Endothelial cell (in vitro differentiated cells): ENCODE results near the gene IL1RAPL2. TPM values are rescaled to one million over a fixed set of nuclear protein-coding genes. Genes with fewer than 3 reads are reported as not detected.

Source experiments
- DNase-seq: peaks from one replicate; pipeline ENCODE4 v3.0.0; 2021; ENCODE audit warnings: low spot score
- H3K27ac Mint-ChIP-seq: one replicate; pipeline ENCODE4 v1.8.0; 2021; ENCODE audit warnings: mixed read lengths, inconsistent platforms; ENCODE audit not compliant: unreplicated experiment
- H3K27me3 Mint-ChIP-seq: one replicate; pipeline ENCODE4 v1.8.0; 2021; ENCODE audit warnings: mild to moderate bottlenecking, moderate library complexity, mixed read lengths, inconsistent platforms; ENCODE audit not compliant: unreplicated experiment
- H3K36me3 Mint-ChIP-seq: one replicate; pipeline ENCODE4 v1.8.0; 2021; ENCODE audit warnings: mild to moderate bottlenecking, low read depth, mixed read lengths, inconsistent platforms; ENCODE audit not compliant: unreplicated experiment
- H3K4me1 Mint-ChIP-seq: one replicate; pipeline ENCODE4 v1.8.0; 2021; ENCODE audit warnings: mild to moderate bottlenecking, mixed read lengths, inconsistent platforms; ENCODE audit not compliant: unreplicated experiment
- H3K4me3 Mint-ChIP-seq: one replicate; pipeline ENCODE4 v1.8.0; 2021; ENCODE audit warnings: mild to moderate bottlenecking, mixed read lengths, inconsistent platforms; ENCODE audit not compliant: unreplicated experiment
- H3K9me3 Mint-ChIP-seq: one replicate; pipeline ENCODE4 v1.8.0; 2021; ENCODE audit warnings: mixed read lengths, inconsistent platforms; ENCODE audit not compliant: unreplicated experiment
- total RNA-seq: library from RNA; stranded (reverse); fragmentation: NEBNext Ultra II Directional; extraction: Animal tissue kit (Norgen Biotek cat#: 25700); gene quantifications from one replicate; pipeline ENCODE4 v1.2.1, GENCODE V29; 2021; ENCODE audit not compliant: unreplicated experiment
- TF ChIP-seq, protein P1 (sequence below): fragments of 200-600 bp; sonication (generic); IDR thresholded peaks from one replicate; pipeline ENCODE4 v1.5.0; 2021; ENCODE audit warnings: antibody characterized with exemption; ENCODE audit not compliant: unreplicated experiment

IL1RAPL2 gene
- total RNA-seq, 1 donor from 2014 or later: 0.51 TPM

DNA sequence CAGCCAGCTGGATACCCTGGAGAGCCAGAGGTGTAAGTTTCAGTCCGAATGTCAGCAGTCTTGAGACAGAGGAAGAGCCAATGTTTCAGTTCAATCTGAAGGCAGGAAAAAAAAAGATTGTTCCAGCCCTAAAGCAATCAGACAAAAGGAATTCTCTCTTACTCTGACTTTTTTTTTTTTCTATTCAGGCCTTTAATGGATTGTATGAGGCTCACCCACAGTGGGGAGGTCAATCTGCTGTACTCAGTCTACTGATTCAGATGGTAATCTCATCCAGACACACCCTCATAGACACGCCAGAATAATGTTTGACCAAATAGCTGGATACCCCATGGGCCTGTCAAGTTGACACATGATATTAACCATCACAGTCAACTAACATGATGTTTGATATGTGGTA, 602.6 kb downstream of the IL1RAPL2 start:
- Mint-ChIP-seq H3K4me3 (no peak overlapping the region), H3K27ac (no peak overlapping the region), H3K9me3 (no peaks in the 10 kb centered on the region), H3K27me3 (no peaks in the 10 kb centered on the region), H3K4me1 (no peaks in the 10 kb centered on the region), H3K36me3 (no peaks in the 10 kb centered on the region)
- no peak for DNase-seq
- TF ChIP-seq, protein P1, sequence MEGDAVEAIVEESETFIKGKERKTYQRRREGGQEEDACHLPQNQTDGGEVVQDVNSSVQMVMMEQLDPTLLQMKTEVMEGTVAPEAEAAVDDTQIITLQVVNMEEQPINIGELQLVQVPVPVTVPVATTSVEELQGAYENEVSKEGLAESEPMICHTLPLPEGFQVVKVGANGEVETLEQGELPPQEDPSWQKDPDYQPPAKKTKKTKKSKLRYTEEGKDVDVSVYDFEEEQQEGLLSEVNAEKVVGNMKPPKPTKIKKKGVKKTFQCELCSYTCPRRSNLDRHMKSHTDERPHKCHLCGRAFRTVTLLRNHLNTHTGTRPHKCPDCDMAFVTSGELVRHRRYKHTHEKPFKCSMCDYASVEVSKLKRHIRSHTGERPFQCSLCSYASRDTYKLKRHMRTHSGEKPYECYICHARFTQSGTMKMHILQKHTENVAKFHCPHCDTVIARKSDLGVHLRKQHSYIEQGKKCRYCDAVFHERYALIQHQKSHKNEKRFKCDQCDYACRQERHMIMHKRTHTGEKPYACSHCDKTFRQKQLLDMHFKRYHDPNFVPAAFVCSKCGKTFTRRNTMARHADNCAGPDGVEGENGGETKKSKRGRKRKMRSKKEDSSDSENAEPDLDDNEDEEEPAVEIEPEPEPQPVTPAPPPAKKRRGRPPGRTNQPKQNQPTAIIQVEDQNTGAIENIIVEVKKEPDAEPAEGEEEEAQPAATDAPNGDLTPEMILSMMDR: no peak

- H3K4me3 Mint-ChIP-seq: no peak overlapping the region
- TF ChIP-seq, protein P1: no peak
- H3K27ac Mint-ChIP-seq: no peak overlapping the region
- H3K36me3 Mint-ChIP-seq: no peaks in the 10 kb centered on the region
- H3K27me3 Mint-ChIP-seq: peaks cover 2% of the 10 kb centered on the region
- no peak for DNase-seq
- no peaks in the 10 kb centered on the region for H3K4me1 Mint-ChIP-seq
- peaks cover 4% of the 10 kb centered on the region for H3K9me3 Mint-ChIP-seq
Measured at GRCh38 chrX:105173071-105173470, 607.1 kb downstream of the IL1RAPL2 start.

DNA sequence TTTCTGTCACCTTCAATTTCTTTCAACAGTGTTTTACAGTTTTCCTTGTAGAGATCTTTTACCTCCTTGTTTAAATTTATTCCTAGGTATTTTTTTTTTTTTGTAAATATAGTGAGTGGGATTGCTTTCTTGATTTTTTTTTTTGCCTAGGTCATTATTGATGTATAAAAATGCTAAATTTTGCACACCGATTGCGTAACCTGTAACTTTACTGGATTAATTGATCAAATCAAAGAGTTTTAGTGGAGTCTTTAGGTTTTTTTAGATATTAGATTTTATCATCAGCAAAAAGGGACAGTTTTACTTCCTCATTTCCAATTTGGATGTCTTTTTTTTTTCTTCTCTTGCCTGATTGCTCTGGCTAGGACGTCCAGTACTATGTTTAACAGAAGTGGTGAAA, 613.6 kb downstream of the IL1RAPL2 start:
- no peak for DNase-seq
- Mint-ChIP-seq H3K27ac (no peak overlapping the region), H3K27me3 (no peaks in the 10 kb centered on the region), H3K4me1 (no peaks in the 10 kb centered on the region), H3K36me3 (no peaks in the 10 kb centered on the region), H3K4me3 (no peak overlapping the region), H3K9me3 (no peaks in the 10 kb centered on the region)
- TF ChIP-seq, protein P1: no peak

- Mint-ChIP-seq H3K9me3 (peaks cover 4% of the 10 kb centered on the region), H3K4me1 (no peaks in the 10 kb centered on the region), H3K36me3 (no peaks in the 10 kb centered on the region), H3K27ac (no peak overlapping the region), H3K27me3 (no peaks in the 10 kb centered on the region), H3K4me3 (no peak overlapping the region)
- no peak for DNase-seq
- TF ChIP-seq, protein P1: no peak
Measured at GRCh38 chrX:105189093-105189492, 623.1 kb downstream of the IL1RAPL2 start.

- Mint-ChIP-seq H3K27me3 (no peaks in the 10 kb centered on the region), H3K27ac (no peak overlapping the region), H3K36me3 (no peaks in the 10 kb centered on the region), H3K9me3 (peaks cover 4% of the 10 kb centered on the region), H3K4me1 (no peaks in the 10 kb centered on the region), H3K4me3 (no peak overlapping the region)
- peak; percentile 6 for DNase-seq
- TF ChIP-seq, protein P1: peak; percentile 72
Measured at GRCh38 chrX:105190252-105190853, 624.4 kb downstream of the IL1RAPL2 start.
